Measurements from ENCODE around the gene PLOD1.

DNA sequence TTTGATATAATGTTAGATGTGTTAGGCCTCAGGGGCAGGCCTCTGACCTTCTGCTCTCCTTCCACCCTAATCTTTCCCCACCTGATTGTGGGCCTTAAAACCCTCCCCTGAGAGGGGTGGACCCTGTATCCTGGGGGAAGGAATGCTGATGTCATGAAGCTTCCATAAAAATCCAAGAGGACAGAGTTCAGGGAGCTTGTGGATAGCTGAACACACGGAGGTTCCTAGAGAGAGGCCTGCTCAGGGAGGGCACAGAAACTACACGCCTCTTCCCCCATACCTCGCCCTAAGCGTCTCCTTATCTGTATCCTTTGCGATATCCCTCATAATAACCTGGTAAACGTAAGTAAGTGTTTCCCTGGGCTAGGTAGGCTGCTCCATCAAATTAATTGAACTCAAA is 50.1 kb downstream of the PLOD1 start:
- TF ChIP-seq, protein P1, sequence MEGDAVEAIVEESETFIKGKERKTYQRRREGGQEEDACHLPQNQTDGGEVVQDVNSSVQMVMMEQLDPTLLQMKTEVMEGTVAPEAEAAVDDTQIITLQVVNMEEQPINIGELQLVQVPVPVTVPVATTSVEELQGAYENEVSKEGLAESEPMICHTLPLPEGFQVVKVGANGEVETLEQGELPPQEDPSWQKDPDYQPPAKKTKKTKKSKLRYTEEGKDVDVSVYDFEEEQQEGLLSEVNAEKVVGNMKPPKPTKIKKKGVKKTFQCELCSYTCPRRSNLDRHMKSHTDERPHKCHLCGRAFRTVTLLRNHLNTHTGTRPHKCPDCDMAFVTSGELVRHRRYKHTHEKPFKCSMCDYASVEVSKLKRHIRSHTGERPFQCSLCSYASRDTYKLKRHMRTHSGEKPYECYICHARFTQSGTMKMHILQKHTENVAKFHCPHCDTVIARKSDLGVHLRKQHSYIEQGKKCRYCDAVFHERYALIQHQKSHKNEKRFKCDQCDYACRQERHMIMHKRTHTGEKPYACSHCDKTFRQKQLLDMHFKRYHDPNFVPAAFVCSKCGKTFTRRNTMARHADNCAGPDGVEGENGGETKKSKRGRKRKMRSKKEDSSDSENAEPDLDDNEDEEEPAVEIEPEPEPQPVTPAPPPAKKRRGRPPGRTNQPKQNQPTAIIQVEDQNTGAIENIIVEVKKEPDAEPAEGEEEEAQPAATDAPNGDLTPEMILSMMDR (IDR thresholded peaks at IDR 0.05), result no peak
- no peak for TF ChIP-seq POLR2AphosphoS5 (IDR thresholded peaks at IDR 0.05)
- no peak for TF ChIP-seq POLR2A (IDR thresholded peaks at IDR 0.05)
